B cell (primary cell): ENCODE measurements around the gene SPECC1. TPM values are rescaled to one million over a fixed set of nuclear protein-coding genes. Genes with fewer than 3 reads are reported as not detected.

Experiments used
- ATAC-seq: fragments of 200-7000 bp; cut with Tn5 transposase; one replicate; pipeline ENCODE4 v1.10.0; 2021; ENCODE audit warnings: low read depth, mild to moderate bottlenecking, moderate number of reproducible peaks, moderate library complexity
- CTCF ChIA-PET: fragments of 350-600 bp; sonication (Branson Sonifier 250); formaldehyde crosslinking; loops from one replicate; lab custom pipeline; 2021; ENCODE audit warnings: antibody characterized with exemption, inconsistent platforms; lab: Charles Lee
- POLR2A ChIA-PET: fragments of 350-600 bp; sonication (Branson Sonifier 250); formaldehyde crosslinking; loops from one replicate; lab custom pipeline; 2021; ENCODE audit warnings: antibody characterized with exemption; lab: Charles Lee
- DNase-seq: peaks from one replicate; pipeline ENCODE4 v3.0.0; 2013
- H2AFZ ChIP-seq: 2 replicates; pipeline ENCODE4 v1.6.1; 2012; ENCODE audit warnings: mild to moderate bottlenecking, low read depth, low read length; ENCODE audit not compliant: insufficient read depth, poor library complexity, severe bottlenecking
- H3K27ac ChIP-seq, 2 donors: 1 replicate in 1 of 2; 2 replicates in 1 of 2; pipeline ENCODE4 v1.5.1; 2012 to 2013; ENCODE audit warnings: low read length in 2 of 2, mild to moderate bottlenecking in 2 of 2, moderate library complexity in 1 of 2
- H3K27me3 ChIP-seq, 4 experiments: fragments of 200-600 bp in 1 of 4; sonication (generic) in 1 of 4; replicated peaks in 1 of 4; 1 replicate in 2 of 4; 2 replicates in 2 of 4; pipeline versions ENCODE4 v1.6.1 to v1.7.0; 2013 to 2016; ENCODE audit warnings: low read length in 3 of 4, mild to moderate bottlenecking in 2 of 4, mixed read lengths in 1 of 4, moderate library complexity in 1 of 4; ENCODE audit not compliant: insufficient read depth in 4 of 4, control insufficient read depth in 3 of 4; ENCODE audit errors: control extremely low read depth in 1 of 4
- H3K36me3 ChIP-seq, 2 experiments: replicated peaks in 1 of 2; 1 replicate in 1 of 2; 2 replicates in 1 of 2; pipeline versions ENCODE4 v1.6.1 to v1.7.1; 2013; ENCODE audit warnings: low read length in 1 of 2; ENCODE audit not compliant: insufficient read depth in 2 of 2, control insufficient read depth in 1 of 2; ENCODE audit errors: control extremely low read depth in 1 of 2, extremely low read depth in 1 of 2
- H3K4me1 ChIP-seq, 2 donors: fragments of 200-600 bp in 1 of 2; sonication (generic) in 1 of 2; 1 replicate in 1 of 2; 2 replicates in 1 of 2; pipeline versions ENCODE4 v1.5.1 to v1.6.1; 2013 to 2017; ENCODE audit warnings: low read length in 2 of 2; ENCODE audit not compliant: control insufficient read depth in 2 of 2, insufficient read depth in 2 of 2
- H3K4me2 ChIP-seq: replicated peaks from 2 replicates; pipeline ENCODE3; 2012; ENCODE audit warnings: mild to moderate bottlenecking, low read depth, low read length; ENCODE audit not compliant: poor library complexity, severe bottlenecking
- H3K4me3 ChIP-seq, 5 experiments: fragments of 200-600 bp in 1 of 5; sonication (generic) in 1 of 5; 1 replicate in 3 of 5; 2 replicates in 2 of 5; pipeline versions ENCODE4 v1.5.1 to v1.7.0; 2011 to 2016; ENCODE audit warnings: low read length in 4 of 5, mild to moderate bottlenecking in 4 of 5, low read depth in 2 of 5, control low read depth in 1 of 5, moderate library complexity in 1 of 5; ENCODE audit not compliant: insufficient read depth in 1 of 5; ENCODE audit errors: control extremely low read depth in 1 of 5, extremely low read depth in 1 of 5
- H3K79me2 ChIP-seq: fragments of 200-600 bp; sonication (generic); one replicate; pipeline ENCODE4 v1.6.0; 2016; ENCODE audit warnings: low read length; ENCODE audit not compliant: control insufficient read depth, insufficient read depth
- H3K9ac ChIP-seq: fragments of 200-600 bp; sonication (generic); 2 replicates; pipeline ENCODE4 v1.6.1; 2017; ENCODE audit warnings: mild to moderate bottlenecking, low read length, moderate library complexity
- H3K9me3 ChIP-seq, 3 donors: one replicate each; pipeline versions ENCODE4 v1.6.1 to v1.7.1; 2013; ENCODE audit warnings: low read length in 2 of 3; ENCODE audit not compliant: control insufficient read depth in 2 of 3, insufficient read depth in 1 of 3; ENCODE audit errors: control extremely low read depth in 1 of 3
- H4K20me1 ChIP-seq: 2 replicates; pipeline ENCODE4 v1.6.0; 2012; ENCODE audit warnings: mild to moderate bottlenecking, low read length; ENCODE audit not compliant: insufficient read depth, control insufficient read depth, poor library complexity, severe bottlenecking
- H3K27ac Mint-ChIP-seq: one replicate; pipeline ENCODE4 v1.8.0; 2021; ENCODE audit warnings: mixed read lengths
- H3K27me3 Mint-ChIP-seq: one replicate; pipeline ENCODE4 v1.8.0; 2021; ENCODE audit warnings: mixed read lengths
- H3K4me1 Mint-ChIP-seq: one replicate; pipeline ENCODE4 v1.8.0; 2021; ENCODE audit warnings: mixed read lengths
- H3K4me3 Mint-ChIP-seq: one replicate; pipeline ENCODE4 v1.8.0; 2021; ENCODE audit warnings: mixed read lengths
- H3K9me3 Mint-ChIP-seq: one replicate; pipeline ENCODE4 v1.8.0; 2022; ENCODE audit warnings: mixed read lengths; ENCODE audit not compliant: insufficient read depth
- CTCF ChIP-seq: fragments of 200-600 bp; IDR thresholded peaks from one replicate; pipeline ENCODE4 v1.8.0; 2022; ENCODE audit warnings: antibody characterized with exemption, mild to moderate bottlenecking
- EZH2 ChIP-seq: IDR thresholded peaks from 2 replicates; pipeline ENCODE4 v1.6.1; 2012; ENCODE audit warnings: borderline replicate concordance, low read depth, mild to moderate bottlenecking, moderate library complexity, low read length; ENCODE audit not compliant: insufficient read depth, poor library complexity, severe bottlenecking
- WGBS: methylation state at CpG from one replicate; pipeline ENCODE4 v1.1.5; 2013; ENCODE audit warnings: missing lambda C conversion rate; ENCODE audit not compliant: insufficient coverage; 5-methylcytosine and 5-hydroxymethylcytosine counted together
- intact Hi-C: fragments of 100-400 bp; cut with micrococcal nuclease; formaldehyde crosslinking; loops from one replicate; pipeline ENCODE4 v1.10.0; 2022
- polyA plus RNA-seq: library from polyadenylated mRNA; depleted of rRNA; stranded (reverse); fragments of >200 nt; gene quantifications from 2 replicates; pipeline ENCODE4 v1.2.3, GENCODE V29; 2012
- total RNA-seq, 2 donors: library from RNA; stranded (reverse); fragments of 120-200 nt in 1 of 2; gene quantifications; 1 replicate in 1 of 2; 2 replicates in 1 of 2; pipeline versions ENCODE4 v1.2.3 to v1.2.4, GENCODE V29; 2013 to 2022

Gene SPECC1
- total and polyA plus RNA-seq, 2 donors (not counting 1 experiment from before 2014, with no cell fraction given) = 4.6 to 7.4 TPM

DNA sequence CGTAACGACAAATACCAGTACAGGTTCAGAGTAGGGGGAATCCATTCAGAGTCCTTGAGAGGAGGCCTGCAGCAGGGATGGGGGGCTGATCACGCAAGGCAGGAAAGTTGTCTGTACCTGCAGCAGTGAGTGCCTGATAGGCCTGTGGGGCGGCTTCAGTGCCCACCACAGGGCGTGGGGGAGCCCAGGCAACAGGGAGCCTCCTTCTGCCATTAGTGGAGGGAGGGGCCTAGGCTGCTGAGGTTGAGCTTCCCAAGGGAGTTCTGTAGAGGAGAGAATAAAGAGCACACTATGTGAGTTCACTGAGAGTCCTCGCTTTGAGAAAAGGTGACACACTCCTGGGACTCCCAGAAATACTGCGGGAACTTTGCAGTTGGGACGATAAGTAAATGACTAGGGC lies 134.6 kb downstream of the SPECC1 start:
- Mint-ChIP-seq H3K27me3 (peaks cover 14% of the 10 kb centered on the region), H3K4me3 (no peak overlapping the region), H3K9me3 (no peaks in the 10 kb centered on the region), H3K4me1 (no peaks in the 10 kb centered on the region), H3K27ac (no peak overlapping the region)
- no peak for DNase-seq
- Histone ChIP-seq H3K27me3 (no peaks in the 10 kb centered on the region), H4K20me1 (no peaks in the 10 kb centered on the region), H3K9ac (no peak overlapping the region), H2AFZ (no peak overlapping the region), H3K4me3 (no peak overlapping the region), H3K27ac (no peak overlapping the region), H3K4me2 (no peak overlapping the region), H3K79me2 (no peaks in the 10 kb centered on the region), H3K9me3 (no peaks in the 10 kb centered on the region), H3K36me3 (no peaks in the 10 kb centered on the region), H3K4me1 (no peaks in the 10 kb centered on the region)
- 98% methylated on average over 5 of the region's 8 CpGs for WGBS
- ATAC-seq = no peak
- TF ChIP-seq EZH2 (no peak), CTCF (no peak)
- ChIA-PET CTCF (no interaction called here), POLR2A (no interaction called here)
- intact Hi-C loops = no loop called here

GRCh38 chr17:20145567-20145966 lies 136.4 kb downstream of the SPECC1 start:
- H3K4me2 ChIP-seq = no peak overlapping the region
- no peaks in the 10 kb centered on the region for H3K9me3 ChIP-seq
- H3K27me3 ChIP-seq = no peaks in the 10 kb centered on the region
- H3K79me2 ChIP-seq = no peaks in the 10 kb centered on the region
- intact Hi-C loops = no loop called here
- H2AFZ ChIP-seq = no peak overlapping the region
- 100% methylated on average over 1 of the region's 1 CpG for WGBS
- ChIA-PET CTCF (no interaction called here), POLR2A (no interaction called here)
- H3K27ac ChIP-seq = no peak overlapping the region
- H4K20me1 ChIP-seq = no peaks in the 10 kb centered on the region
- DNase-seq (no peak), ATAC-seq (no peak)
- H3K27ac Mint-ChIP-seq = no peak overlapping the region
- no peaks in the 10 kb centered on the region for H3K4me1 Mint-ChIP-seq
- H3K4me3 Mint-ChIP-seq = no peak overlapping the region
- peaks cover 7% of the 10 kb centered on the region for H3K27me3 Mint-ChIP-seq
- H3K4me1 ChIP-seq = no peaks in the 10 kb centered on the region
- H3K4me3 ChIP-seq = no peak overlapping the region
- no peaks in the 10 kb centered on the region for H3K9me3 Mint-ChIP-seq
- TF ChIP-seq CTCF (no peak), EZH2 (no peak)
- H3K36me3 ChIP-seq = no peaks in the 10 kb centered on the region
- H3K9ac ChIP-seq = no peak overlapping the region
